ENCODE results near the gene LPCAT4. TPM values are rescaled to one million over a fixed set of nuclear protein-coding genes. Genes with fewer than 3 reads are reported as not detected.

The LPCAT4 gene
- total RNA-seq, 4 donors from 2014 or later, result 52.8 to 268 (median 108) TPM

GRCh38 chr15:34366271-34367065, 528 bp downstream of the LPCAT4 start:
- no peaks in the 10 kb centered on the region for H3K9me3 ChIP-seq
- H3K27me3 ChIP-seq, result no peaks in the 10 kb centered on the region
- peaks cover 0 to 43% (median 8%) of the 10 kb centered on the region in 4 donors for H3K4me1 ChIP-seq
- peak overlapping the region; percentile 93 to 99 (median 98) for H3K27ac ChIP-seq
- TF ChIP-seq POLR2A (IDR thresholded peaks at IDR 0.05) (peak; percentile 29 to 67), CTCF (IDR thresholded peaks at IDR 0.05) (no peak)
- H3K4me3 ChIP-seq, result peak overlapping the region; percentile 64 to 95 (median 82)
- DNase-seq, result peak; percentile 72 to 90 (median 85)
- peaks cover 0 to 22% (median 0%) of the 10 kb centered on the region in 3 donors for H3K36me3 ChIP-seq

GRCh38 chr15:34365836-34366235, 1.2 kb downstream of the LPCAT4 start:
- Histone ChIP-seq H3K27me3 (no peaks in the 10 kb centered on the region), H3K9me3 (no peaks in the 10 kb centered on the region), H3K4me1 (peaks cover 0 to 48% (median 8%) of the 10 kb centered on the region in 4 donors), H3K27ac (peak overlapping the region; percentile 93 to 99 (median 98)), H3K4me3 (peak overlapping the region; percentile 64 to 95 (median 82)), H3K36me3 (peaks cover 0 to 29% (median 0%) of the 10 kb centered on the region in 3 donors)
- no peak for DNase-seq
- TF ChIP-seq CTCF (IDR thresholded peaks at IDR 0.05), result no peak
- no peak for TF ChIP-seq POLR2A (IDR thresholded peaks at IDR 0.05)

- Histone ChIP-seq H3K4me1 (peaks cover 0 to 54% (median 8%) of the 10 kb centered on the region in 4 donors), H3K9me3 (no peaks in the 10 kb centered on the region), H3K27me3 (no peaks in the 10 kb centered on the region), H3K36me3 (peaks cover 0 to 34% (median 0%) of the 10 kb centered on the region in 3 donors), H3K4me3 (peak overlapping the region in 3 of 4 donors; percentile 81 to 95 (median 82)), H3K27ac (peak overlapping the region; percentile 93 to 99 (median 98))
- DNase-seq, result no peak
- TF ChIP-seq CTCF (IDR thresholded peaks at IDR 0.05), result no peak
Observed at GRCh38 chr15:34365091-34365825, 1.7 kb downstream of the LPCAT4 start.

GRCh38 chr15:34364041-34364440, 3.0 kb downstream of the LPCAT4 start:
- no peak for TF ChIP-seq POLR2A (IDR thresholded peaks at IDR 0.05)
- H3K9me3 ChIP-seq, result no peaks in the 10 kb centered on the region
- no peak overlapping the region for H3K4me3 ChIP-seq
- H3K36me3 ChIP-seq, result peaks cover 0 to 47% (median 0%) of the 10 kb centered on the region in 3 donors
- peak overlapping the region in 2 of 4 donors; percentile 76 to 89 for H3K27ac ChIP-seq
- H3K4me1 ChIP-seq, result peaks cover 0 to 65% (median 10%) of the 10 kb centered on the region in 4 donors
- DNase-seq, result no peak
- no peaks in the 10 kb centered on the region for H3K27me3 ChIP-seq

GRCh38 chr15:34362047-34362773, 4.8 kb downstream of the LPCAT4 start:
- Histone ChIP-seq H3K4me3 (peak overlapping the region in 2 of 4 donors; percentile 30 to 32), H3K27ac (peak overlapping the region in 3 of 4 donors; percentile 76 to 93 (median 89)), H3K36me3 (peaks cover 0 to 65% (median 0%) of the 10 kb centered on the region in 3 donors), H3K4me1 (peaks cover 0 to 58% (median 9%) of the 10 kb centered on the region in 4 donors), H3K9me3 (no peaks in the 10 kb centered on the region), H3K27me3 (no peaks in the 10 kb centered on the region)
- TF ChIP-seq POLR2A (IDR thresholded peaks at IDR 0.05), result peak; percentile 41 to 81
- peak in 2 of 6 experiments; percentile 9 to 15 for TF ChIP-seq CTCF (IDR thresholded peaks at IDR 0.05)
- peak in 2 of 3 donors; percentile 86 to 87 for DNase-seq

Measured in Peyer's patch (tissue), 4 donors.